ENCODE measurements around the gene VSNL1. TPM values are rescaled to one million over a fixed set of nuclear protein-coding genes. Genes with fewer than 3 reads are reported as not detected.

The VSNL1 gene
- total and polyA plus RNA-seq, 12 donors: 7.2 to 51.1 (median 21.2) TPM

GRCh38 chr2:17607379-17607778 is 66.9 kb downstream of the VSNL1 start:
- H3K27me3 ChIP-seq: no peaks in the 10 kb centered on the region
- intact Hi-C loops (cut with DNase I): no loop called here
- peaks cover 0 to 10% of the 10 kb centered on the region in 2 donors for H3K4me1 ChIP-seq (replicated peaks in 1 of 2)
- WGBS, 4 donors: 45 to 53% (median 51%) methylated on average over 1 of the region's 1 CpG
- H3K36me3 ChIP-seq (replicated peaks in 1 of 2): no peaks in the 10 kb centered on the region
- peak in 1 of 7 donors; percentile 34 for DNase-seq
- H3K4me3 ChIP-seq: no peak overlapping the region
- no peaks in the 10 kb centered on the region for H3K9me3 ChIP-seq (replicated peaks in 1 of 3)
- no peak for TF ChIP-seq CTCF (IDR thresholded peaks at IDR 0.05)
- H3K27ac ChIP-seq: no peak overlapping the region

DNA sequence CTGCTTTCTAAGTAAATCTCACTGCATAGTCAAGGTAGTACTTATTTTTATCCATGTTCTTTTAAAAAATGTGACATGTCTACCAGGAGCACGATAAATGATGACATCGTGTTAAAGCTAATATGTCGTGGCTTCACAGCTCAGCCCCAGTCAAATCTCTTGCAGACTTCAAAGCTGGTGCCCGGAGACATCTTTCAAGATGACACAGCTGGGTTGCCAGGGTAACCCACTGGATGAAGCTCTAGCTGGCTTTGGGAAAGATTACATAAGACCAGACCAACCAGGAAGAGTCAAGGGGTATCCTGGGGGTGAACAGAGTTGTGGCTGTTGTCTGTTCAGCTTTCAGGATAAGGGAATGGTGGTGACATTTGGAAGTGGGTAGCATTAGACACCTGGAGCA is 67.8 kb downstream of the VSNL1 start:
- intact Hi-C loops (cut with DNase I): no loop called here
- Histone ChIP-seq H3K9me3 (replicated peaks in 1 of 3) (no peaks in the 10 kb centered on the region), H3K27ac (no peak overlapping the region), H3K36me3 (replicated peaks in 1 of 2) (no peaks in the 10 kb centered on the region), H3K4me3 (no peak overlapping the region), H3K4me1 (replicated peaks in 1 of 2) (peaks cover 0 to 10% of the 10 kb centered on the region in 2 donors), H3K27me3 (no peaks in the 10 kb centered on the region)
- TF ChIP-seq CTCF (IDR thresholded peaks at IDR 0.05) (no peak), POLR2A (IDR thresholded peaks at IDR 0.05) (no peak)
- WGBS, 4 donors: 27 to 54% (median 41%) methylated on average over 4 of the region's 4 CpGs
- peak in 4 of 7 donors; percentile 8 to 67 (median 32) for DNase-seq

- no peak overlapping the region for H3K4me3 ChIP-seq
- TF ChIP-seq POLR2A (IDR thresholded peaks at IDR 0.05) (no peak), CTCF (IDR thresholded peaks at IDR 0.05) (no peak)
- peak overlapping the region in 3 of 5 donors; percentile 10 to 70 (median 37) for H3K27ac ChIP-seq
- peaks cover 0 to 10% of the 10 kb centered on the region in 2 donors for H3K4me1 ChIP-seq (replicated peaks in 1 of 2)
- H3K27me3 ChIP-seq: no peaks in the 10 kb centered on the region
- peak; percentile 45 to 80 (median 71) for DNase-seq
- H3K36me3 ChIP-seq (replicated peaks in 1 of 2): no peaks in the 10 kb centered on the region
- 5 to 33% (median 20%) methylated on average over 2 to 3 of the region's 3 CpGs for WGBS, 4 donors
- no peaks in the 10 kb centered on the region for H3K9me3 ChIP-seq (replicated peaks in 1 of 3)
- intact Hi-C loops (cut with DNase I): no loop called here
Measured at GRCh38 chr2:17610521-17610920, 70.0 kb downstream of the VSNL1 start.

DNA sequence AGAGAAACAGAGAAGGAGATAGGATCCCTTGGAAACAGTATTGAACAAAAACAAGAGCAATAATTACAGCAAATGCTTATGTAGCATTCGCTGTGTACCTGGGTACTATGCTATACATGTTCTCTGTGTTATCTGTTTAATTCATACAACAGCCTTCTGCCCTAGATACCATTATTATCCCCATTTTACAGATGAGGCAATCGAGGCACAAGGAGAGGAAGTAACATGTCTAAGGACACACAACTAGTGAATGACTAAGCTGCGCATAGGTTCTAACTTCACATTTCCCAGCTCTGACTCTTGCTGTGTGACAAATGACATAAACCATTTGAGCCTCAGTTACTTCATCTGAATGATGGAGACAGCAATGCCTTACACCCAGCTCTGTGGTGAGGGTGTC is 70.5 kb downstream of the VSNL1 start:
- Histone ChIP-seq H3K36me3 (replicated peaks in 1 of 2) (no peaks in the 10 kb centered on the region), H3K9me3 (replicated peaks in 1 of 3) (no peaks in the 10 kb centered on the region), H3K4me3 (no peak overlapping the region), H3K27me3 (no peaks in the 10 kb centered on the region), H3K4me1 (replicated peaks in 1 of 2) (peaks cover 0 to 10% of the 10 kb centered on the region in 2 donors), H3K27ac (peak overlapping the region in 2 of 5 donors; percentile 37 to 39)
- intact Hi-C loops (cut with DNase I): no loop called here
- no peak for DNase-seq
- no peak for TF ChIP-seq CTCF (IDR thresholded peaks at IDR 0.05)
- no peak for TF ChIP-seq POLR2A (IDR thresholded peaks at IDR 0.05)
- 81 to 92% (median 87%) methylated on average over 3 of the region's 3 CpGs for WGBS, 4 donors
